Stimulated activated CD8-positive, alpha-beta memory T cell treated with anti-CD3 and anti-CD28 coated beads, Interleukin-2, amount 100 ng/mL, for 48 hours (primary cell): ENCODE results near the gene PAOX.
"Not testable (repeated sequence)": the region's sequence is repeated elsewhere in the genome, so short reads cannot be mapped to it uniquely, and the experiment has no call there.

ENCODE experiments used
- DNase-seq, 2 donors: peaks; one replicate each; pipeline ENCODE4 v3.0.0-alpha.2; 2020; ENCODE audit warnings: low read depth in 2 of 2

PAOX gene

GRCh38 chr10:133364645-133365431, 14.2 kb upstream of the PAOX start:
- no peak for DNase-seq

GRCh38 chr10:133365461-133366129, 13.5 kb upstream of the PAOX start:
- DNase-seq = no peak

- DNase-seq = no peak
Measured at GRCh38 chr10:133366130-133366478, 13.0 kb upstream of the PAOX start.

- DNase-seq = no peak
Measured at GRCh38 chr10:133366751-133367150, 12.3 kb upstream of the PAOX start.

GRCh38 chr10:133367461-133367860, 11.6 kb upstream of the PAOX start:
- not testable (repeated sequence) for DNase-seq

GRCh38 chr10:133368153-133368552, 10.9 kb upstream of the PAOX start:
- no peak for DNase-seq

DNA sequence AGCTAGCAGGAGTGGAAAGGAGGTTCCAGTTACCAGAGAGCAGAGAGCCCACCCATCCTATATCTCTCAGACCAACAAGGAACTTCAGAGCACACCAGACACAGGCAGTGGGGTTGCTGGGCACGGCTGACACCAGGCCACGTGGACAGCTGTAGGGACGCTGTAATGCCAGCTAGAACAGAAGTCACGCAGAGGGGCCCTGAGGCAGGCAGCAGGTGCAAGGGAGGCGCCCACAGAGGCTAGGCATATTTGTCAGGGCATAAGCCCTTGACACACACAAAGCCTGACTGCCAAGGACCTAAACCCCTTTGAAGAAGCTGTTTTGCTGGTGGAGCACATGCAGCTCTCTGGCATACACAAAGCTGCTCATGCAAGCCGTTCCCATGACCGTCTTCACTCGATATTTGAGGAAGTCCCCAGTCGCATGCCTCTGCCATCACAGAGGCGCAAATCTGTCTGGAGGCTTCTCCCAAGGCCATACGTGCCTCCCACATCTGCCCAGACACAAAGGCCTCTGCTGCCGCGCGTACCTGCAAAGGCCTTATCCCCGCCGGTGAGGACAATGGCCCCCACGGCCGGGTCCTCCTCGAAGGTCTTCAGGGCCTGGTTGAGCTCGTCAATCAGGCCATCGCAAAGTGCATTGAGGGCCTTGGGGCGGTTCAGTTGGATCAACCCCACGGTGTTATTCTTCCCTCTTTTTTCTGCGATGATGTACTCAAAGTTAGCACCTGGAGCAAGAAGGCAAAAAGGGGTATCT, 8.9 kb upstream of the PAOX start:
- DNase-seq = no peak

- no peak for DNase-seq
Measured at GRCh38 chr10:133372507-133372906, 6.6 kb upstream of the PAOX start.

DNA sequence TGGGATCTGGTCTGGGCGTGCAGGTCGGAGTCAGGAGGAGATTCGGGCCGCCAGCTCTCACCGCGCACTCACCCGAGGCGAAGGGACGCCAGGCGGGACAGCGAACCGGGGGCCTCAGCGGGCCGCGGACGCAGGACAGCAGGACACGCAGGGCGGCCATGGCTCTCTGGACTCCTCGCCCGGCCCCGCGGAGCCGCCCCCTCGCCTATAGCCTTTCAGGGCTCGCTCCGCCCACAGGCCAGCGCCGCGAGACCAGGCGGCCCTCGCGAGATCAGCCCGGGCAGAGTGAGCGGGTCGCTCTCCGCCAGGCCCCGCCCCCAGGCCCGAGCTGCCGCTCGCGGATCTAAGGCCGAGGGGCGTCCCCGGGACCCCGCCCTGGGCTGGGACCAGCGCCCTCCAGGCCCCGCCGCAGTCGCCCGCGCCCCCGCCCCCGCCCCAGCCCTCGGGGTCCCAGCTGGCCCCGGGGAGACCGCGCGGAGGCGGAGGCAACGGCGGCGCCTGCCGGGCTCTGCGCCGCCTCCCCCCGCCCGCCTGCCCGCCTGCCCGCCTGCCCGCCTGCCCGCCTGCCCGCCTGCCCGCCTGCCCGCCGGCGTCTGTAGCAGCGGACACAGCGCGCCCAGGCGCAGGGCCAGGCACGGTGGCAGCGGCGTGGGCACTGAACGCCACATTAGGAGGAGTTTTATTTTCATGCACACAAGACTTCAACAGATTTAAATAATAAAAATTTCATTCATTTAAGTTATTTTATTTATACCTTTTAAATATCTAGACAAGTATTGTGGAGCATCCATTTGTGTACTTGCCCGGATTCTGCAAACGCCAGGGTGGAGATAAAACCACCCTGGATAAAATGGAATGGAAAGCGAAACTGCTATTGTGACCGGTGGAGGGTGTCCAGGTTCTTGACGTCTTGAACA, 5.6 kb upstream of the PAOX start, which contains the start of gene ECHS1:
Gene ECHS1 (minus strand): TSS at position 181 of the 917 bp plus-strand sequence. CDS start 21 bp downstream, at position 160.
- DNase-seq = peak; percentile 93 to 96

- no peak for DNase-seq
Measured at GRCh38 chr10:133375357-133376115, 3.5 kb upstream of the PAOX start.

GRCh38 chr10:133376183-133376582, 2.9 kb upstream of the PAOX start:
- DNase-seq = not testable (repeated sequence)

DNA sequence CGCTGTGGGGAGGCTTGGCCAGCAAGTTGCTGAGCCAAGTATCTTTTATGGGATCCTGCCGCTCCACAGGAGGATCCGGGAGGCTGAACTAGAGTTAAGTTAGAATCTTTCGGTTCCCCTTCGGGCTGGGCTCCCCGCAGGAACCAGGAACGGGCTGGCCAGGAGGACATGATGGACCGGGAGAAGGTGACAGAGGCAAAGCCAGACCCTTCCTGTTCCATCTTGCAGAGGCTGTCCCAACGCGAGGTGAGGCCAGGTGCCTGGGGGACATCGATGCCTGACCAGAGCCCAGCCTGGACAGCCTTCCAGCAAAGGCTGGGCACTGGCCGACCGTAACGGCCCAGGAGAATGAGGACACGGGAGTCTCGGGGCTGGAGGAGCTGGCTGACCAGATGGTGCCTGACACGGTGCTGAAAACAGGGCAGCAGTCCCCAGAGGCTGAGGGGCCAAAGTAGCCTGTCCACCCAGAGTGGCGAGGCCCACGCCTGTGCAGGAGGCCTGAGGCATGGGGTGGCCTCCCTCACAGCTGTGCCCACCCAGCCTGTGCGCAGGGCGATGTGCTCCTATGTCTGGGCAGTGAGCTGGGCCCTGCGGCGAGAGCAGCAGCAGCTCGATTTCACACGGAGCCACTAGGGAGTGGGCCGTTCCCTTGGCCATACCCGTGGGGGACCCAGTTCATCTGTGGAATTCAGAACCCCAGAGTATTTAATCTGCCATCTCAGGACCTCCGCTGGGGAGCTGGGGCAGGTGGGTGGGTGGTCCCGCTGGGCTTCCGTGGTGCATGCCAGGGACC, 1.8 kb upstream of the PAOX start:
- DNase-seq = no peak

DNA sequence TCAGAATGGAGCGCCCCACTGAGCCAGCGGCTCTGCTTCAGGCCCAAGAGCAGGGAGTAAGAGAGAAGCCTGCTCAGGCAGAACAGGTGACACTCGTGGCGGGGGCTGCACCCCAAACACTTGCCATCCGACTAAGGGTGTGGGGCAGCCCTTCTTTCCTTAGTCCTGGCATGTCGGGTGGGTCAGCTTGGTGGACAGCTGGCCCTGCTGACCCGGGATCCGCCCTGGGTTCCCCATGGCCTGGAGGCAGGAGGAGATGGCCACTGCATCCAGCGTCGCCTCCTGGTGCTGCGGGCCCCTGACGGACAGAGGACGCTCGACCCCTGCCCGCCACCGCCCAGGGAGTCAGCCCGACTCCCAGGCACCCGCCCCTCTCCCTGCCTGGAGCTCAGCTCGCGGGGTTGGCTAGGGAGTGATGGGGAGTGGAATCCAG, 1.2 kb upstream of the PAOX start:
- no peak for DNase-seq

- DNase-seq = peak; percentile 35 to 36
Measured at GRCh38 chr10:133378251-133379096, 588 bp upstream of the PAOX start.

DNA sequence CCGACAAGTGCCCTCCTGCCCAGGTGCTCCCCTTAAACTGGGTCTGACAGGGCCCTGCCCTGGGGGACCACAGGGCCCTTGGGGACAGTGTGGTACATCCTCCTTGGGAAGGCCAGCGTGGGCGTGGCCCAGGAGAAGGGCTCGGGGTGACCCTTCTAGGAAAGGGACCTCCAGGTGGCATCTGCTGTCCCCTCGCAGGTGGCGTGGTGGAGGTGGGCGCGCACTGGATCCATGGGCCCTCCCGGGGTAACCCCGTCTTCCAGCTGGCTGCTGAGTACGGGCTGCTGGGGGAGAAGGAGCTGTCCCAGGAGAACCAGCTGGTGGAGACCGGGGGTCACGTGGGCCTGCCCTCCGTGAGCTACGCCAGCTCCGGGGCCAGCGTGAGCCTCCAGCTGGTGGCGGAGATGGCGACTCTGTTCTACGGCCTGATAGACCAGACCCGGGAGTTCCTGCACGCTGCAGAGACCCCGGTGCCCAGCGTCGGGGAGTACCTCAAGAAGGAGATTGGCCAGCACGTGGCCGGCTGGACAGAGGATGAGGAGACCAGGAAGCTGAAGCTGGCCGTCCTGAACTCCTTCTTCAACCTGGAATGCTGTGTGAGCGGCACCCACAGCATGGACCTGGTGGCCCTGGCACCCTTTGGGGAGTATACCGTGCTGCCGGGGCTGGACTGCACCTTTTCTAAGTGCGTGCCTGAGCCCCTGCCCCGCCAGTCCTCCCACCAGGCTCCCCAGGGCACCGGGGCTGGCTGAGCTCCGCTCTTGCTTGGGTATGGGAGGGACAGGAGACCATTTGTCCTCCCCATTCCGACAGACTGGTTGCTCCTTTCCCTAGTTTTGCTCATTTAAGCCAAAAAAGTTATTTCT, 972 bp downstream of the PAOX start:
- no peak for DNase-seq

GRCh38 chr10:133381036-133381435, 2.0 kb downstream of the PAOX start:
- DNase-seq = no peak

GRCh38 chr10:133383551-133383950, 4.5 kb downstream of the PAOX start:
- DNase-seq = no peak

GRCh38 chr10:133384071-133384470, 5.0 kb downstream of the PAOX start:
- no peak for DNase-seq
